Activated T-helper 1 cell treated with anti-CD3 and anti-CD28 coated beads, Interleukin-12 subunit alpha, Interleukin-12 subunit beta, Interleukin-2, Interleukin-4 antibody, amounts not matched to agents 30 ng/mL and 10 ng/mL and 1 ng/mL, durations not matched to agents 14 hours and 24 hours and 36 hours (primary cell): Measurements from ENCODE around the gene FAM193A. TPM values are rescaled to one million over a fixed set of nuclear protein-coding genes. Genes with fewer than 3 reads are reported as not detected.

Experiments used
- DNase-seq: peaks from one replicate; pipeline ENCODE4 v3.0.0; 2021; ENCODE audit warnings: low spot score
- H3K27ac Mint-ChIP-seq: one replicate; pipeline ENCODE4 v1.8.0; 2021; ENCODE audit warnings: mild to moderate bottlenecking, mixed read lengths
- H3K27me3 Mint-ChIP-seq: one replicate; pipeline ENCODE4 v1.8.0; 2022; ENCODE audit warnings: mild to moderate bottlenecking, moderate library complexity, mixed read lengths; ENCODE audit not compliant: insufficient read depth
- H3K36me3 Mint-ChIP-seq: one replicate; pipeline ENCODE4 v1.8.0; 2021; ENCODE audit warnings: low read depth, mixed read lengths
- H3K4me1 Mint-ChIP-seq: one replicate; pipeline ENCODE4 v1.8.0; 2021; ENCODE audit warnings: low read depth, mixed read lengths
- H3K4me3 Mint-ChIP-seq: one replicate; pipeline ENCODE4 v1.8.0; 2021; ENCODE audit warnings: mild to moderate bottlenecking, moderate library complexity, mixed read lengths
- H3K9me3 Mint-ChIP-seq: one replicate; pipeline ENCODE4 v1.8.0; 2021; ENCODE audit warnings: mixed read lengths
- intact Hi-C: fragments of 100-400 bp; cut with micrococcal nuclease; formaldehyde crosslinking; loops from one replicate; pipeline ENCODE4 v1.15.1; 2024
- total RNA-seq: library from RNA; stranded (reverse); gene quantifications from 2 replicates; pipeline ENCODE4 v1.2.3, GENCODE V29; 2022

The FAM193A gene
- total RNA-seq, 1 donor from 2014 or later, result 32.2 TPM

DNA sequence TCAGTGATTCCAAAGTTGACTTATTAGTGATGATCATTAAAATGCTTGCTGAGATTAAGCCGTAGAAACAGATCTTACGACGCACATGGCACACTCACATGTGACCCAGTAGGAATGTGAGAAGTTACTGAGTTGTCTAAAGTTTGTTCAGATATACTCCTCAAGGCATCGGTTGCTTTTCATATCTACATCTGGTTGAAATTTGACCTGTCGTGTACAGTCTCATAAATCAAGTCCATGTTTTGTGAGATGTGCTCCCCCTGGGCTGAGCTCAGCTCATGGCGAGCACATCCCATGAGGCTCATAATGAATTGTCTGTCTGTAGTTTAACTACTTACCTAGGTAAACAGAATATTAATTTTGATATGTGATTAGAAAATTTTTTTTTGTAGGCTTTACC lies 152.7 kb downstream of the FAM193A start:
- Mint-ChIP-seq H3K4me3 (no peak overlapping the region), H3K4me1 (peaks cover 35% of the 10 kb centered on the region)

DNA sequence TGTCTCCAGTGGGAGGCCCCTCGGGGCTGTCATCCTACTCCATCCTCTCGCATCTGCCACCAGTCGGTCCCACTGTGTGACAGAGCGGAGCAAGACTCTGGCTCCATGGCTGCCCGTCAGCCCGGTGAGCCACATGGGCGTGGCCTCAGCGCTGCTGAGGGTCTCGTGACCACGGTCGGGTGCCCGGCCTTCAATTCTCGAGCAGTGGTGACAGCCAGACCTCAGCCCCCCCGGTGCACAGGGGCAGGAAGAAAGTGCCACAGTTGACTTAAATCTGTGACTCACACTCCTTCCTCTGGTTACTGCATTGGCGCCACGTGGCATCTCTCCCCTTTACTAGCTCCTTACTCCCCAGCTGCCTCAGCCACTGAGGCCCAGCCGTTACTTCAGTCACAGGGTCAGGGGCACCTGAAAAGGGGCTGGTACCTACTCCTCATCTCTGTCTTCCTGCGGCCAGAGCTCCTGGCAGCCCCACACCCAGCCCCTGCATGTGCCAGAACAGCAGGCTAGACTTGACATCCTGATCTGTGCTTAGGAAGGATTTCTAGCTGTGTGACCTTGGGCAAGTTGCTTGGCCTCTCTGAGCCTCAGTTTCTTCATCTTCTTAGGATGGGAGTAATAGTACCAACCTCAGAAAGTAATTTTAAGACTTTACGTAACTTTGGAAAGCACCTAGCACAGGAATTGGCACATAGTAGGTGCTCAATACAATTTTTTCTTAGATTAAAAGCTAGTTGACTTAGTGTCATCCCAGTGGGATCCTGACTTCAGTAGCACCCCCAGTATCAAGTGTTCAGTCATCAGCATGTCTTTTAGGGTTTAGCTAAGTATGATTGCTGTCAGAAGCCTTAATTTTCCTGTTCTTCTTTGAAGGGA lies 153.6 kb downstream of the FAM193A start:
- H3K36me3 Mint-ChIP-seq, result peaks cover 50% of the 10 kb centered on the region
- no peaks in the 10 kb centered on the region for H3K9me3 Mint-ChIP-seq
- H3K4me1 Mint-ChIP-seq, result peaks cover 35% of the 10 kb centered on the region
- no peak overlapping the region for H3K4me3 Mint-ChIP-seq
- DNase-seq, result no peak
- H3K27me3 Mint-ChIP-seq, result no peaks in the 10 kb centered on the region
- intact Hi-C loops, result no loop called here
- H3K27ac Mint-ChIP-seq, result peak overlapping the region; percentile 62

More for the DNA sequence above, 152.7 kb downstream of the FAM193A start:
- no peaks in the 10 kb centered on the region for H3K9me3 Mint-ChIP-seq
- intact Hi-C loops, result no loop called here
- no peak for DNase-seq
- H3K36me3 Mint-ChIP-seq, result peaks cover 54% of the 10 kb centered on the region
- no peaks in the 10 kb centered on the region for H3K27me3 Mint-ChIP-seq
- H3K27ac Mint-ChIP-seq, result no peak overlapping the region

- H3K4me1 Mint-ChIP-seq, result peaks cover 26% of the 10 kb centered on the region
- no peaks in the 10 kb centered on the region for H3K9me3 Mint-ChIP-seq
- H3K27ac Mint-ChIP-seq, result peak overlapping the region; percentile 44
- intact Hi-C loops, result loop anchor here (1.0 kb wide), 1 partner anchor 14 kb away; no protein-coding TSS in a partner anchor
- peaks cover 45% of the 10 kb centered on the region for H3K36me3 Mint-ChIP-seq
- DNase-seq, result no peak
- H3K27me3 Mint-ChIP-seq, result no peaks in the 10 kb centered on the region
- no peak overlapping the region for H3K4me3 Mint-ChIP-seq
These were observed 154.9 kb downstream of the FAM193A start for GRCh38 chr4:2691313-2691712.

DNA sequence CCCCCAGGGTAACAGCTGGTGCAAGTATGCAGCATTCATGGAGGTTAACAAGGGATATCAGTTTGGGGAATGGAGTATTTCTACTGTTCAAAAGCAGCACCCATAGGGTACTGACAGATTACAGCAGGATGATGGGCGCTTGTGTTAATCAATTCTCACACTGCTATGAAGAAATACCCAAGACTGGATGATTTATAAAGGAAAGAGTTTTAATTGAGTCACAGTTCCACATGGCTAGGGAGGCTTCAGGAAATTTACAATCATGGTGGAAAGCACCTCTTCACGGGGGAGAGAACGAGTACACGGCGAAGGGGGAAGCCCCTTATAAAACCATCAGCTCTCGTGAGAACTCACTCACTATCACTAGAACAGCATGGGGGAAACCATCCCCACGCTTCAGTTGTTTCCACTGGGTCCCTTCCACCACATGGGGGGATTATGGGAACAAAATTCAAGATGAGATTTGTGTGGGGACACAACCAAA lies 155.5 kb downstream of the FAM193A start:
- Mint-ChIP-seq H3K27me3 (no peaks in the 10 kb centered on the region), H3K4me1 (peaks cover 24% of the 10 kb centered on the region)

GRCh38 chr4:2694691-2695090 lies 158.2 kb downstream of the FAM193A start:
- Mint-ChIP-seq H3K4me1 (peaks cover 28% of the 10 kb centered on the region), H3K27ac (no peak overlapping the region), H3K27me3 (no peaks in the 10 kb centered on the region), H3K9me3 (no peaks in the 10 kb centered on the region), H3K4me3 (no peak overlapping the region), H3K36me3 (peaks cover 52% of the 10 kb centered on the region)
- no peak for DNase-seq
- intact Hi-C loops, result no loop called here

More for the DNA sequence above, 155.5 kb downstream of the FAM193A start:
- intact Hi-C loops, result loop anchor here (1.0 kb wide), 1 partner anchor 13 kb away; no protein-coding TSS in a partner anchor
- H3K27ac Mint-ChIP-seq, result peak overlapping the region; percentile 44
- no peak for DNase-seq
- H3K9me3 Mint-ChIP-seq, result no peaks in the 10 kb centered on the region
- H3K4me3 Mint-ChIP-seq, result no peak overlapping the region
- H3K36me3 Mint-ChIP-seq, result peaks cover 49% of the 10 kb centered on the region

GRCh38 chr4:2695346-2696060 lies 159.1 kb downstream of the FAM193A start:
- Mint-ChIP-seq H3K4me1 (peaks cover 22% of the 10 kb centered on the region), H3K36me3 (peaks cover 50% of the 10 kb centered on the region), H3K27ac (no peak overlapping the region), H3K9me3 (no peaks in the 10 kb centered on the region), H3K4me3 (no peak overlapping the region), H3K27me3 (no peaks in the 10 kb centered on the region)
- intact Hi-C loops, result no loop called here
- no peak for DNase-seq

DNA sequence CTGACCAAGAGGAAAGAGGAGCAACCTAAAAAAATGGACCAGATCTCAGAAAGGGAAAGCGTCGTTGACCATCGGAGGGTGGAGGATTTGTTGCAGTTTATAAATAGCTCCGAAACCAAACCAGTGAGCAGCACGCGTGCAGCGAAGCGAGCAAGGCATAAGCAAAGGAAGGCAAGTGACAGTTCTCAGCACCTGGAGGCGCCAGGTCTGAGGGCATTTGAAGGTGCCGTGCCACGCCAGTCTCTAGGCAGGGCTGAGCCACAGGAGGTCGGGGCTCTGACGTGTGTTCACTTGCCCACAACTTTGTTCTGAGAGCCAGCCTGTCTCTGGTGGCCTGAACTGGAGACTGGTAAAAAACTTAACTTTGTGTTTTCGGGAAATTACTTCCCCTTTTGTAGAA lies 160.0 kb downstream of the FAM193A start:
- Mint-ChIP-seq H3K4me3 (no peak overlapping the region), H3K9me3 (no peaks in the 10 kb centered on the region), H3K27ac (peak overlapping the region; percentile 40), H3K4me1 (peaks cover 18% of the 10 kb centered on the region), H3K36me3 (peaks cover 40% of the 10 kb centered on the region), H3K27me3 (no peaks in the 10 kb centered on the region)
- intact Hi-C loops, result no loop called here
- DNase-seq, result no peak

DNA sequence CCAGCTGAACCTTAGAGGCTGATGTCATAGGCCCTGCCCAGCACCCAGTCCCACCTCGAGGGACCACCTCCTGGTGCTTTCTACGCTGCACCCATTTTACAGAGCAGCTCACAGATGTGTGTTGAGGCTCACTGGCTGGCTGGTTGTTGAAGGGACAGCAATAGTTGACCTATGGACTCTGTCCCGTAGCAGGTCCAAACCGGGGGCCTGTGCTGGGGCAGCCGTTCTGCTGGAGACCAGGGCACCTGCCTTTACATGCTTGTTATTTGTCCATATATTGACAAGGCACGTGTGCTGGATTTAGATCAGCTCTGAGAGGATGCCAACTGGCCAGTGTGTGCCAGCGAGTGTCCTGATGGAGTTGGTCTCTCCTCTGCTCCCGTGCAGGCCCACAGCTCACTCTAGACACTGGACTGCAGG lies 161.6 kb downstream of the FAM193A start:
- intact Hi-C loops, result no loop called here
- Mint-ChIP-seq H3K9me3 (no peaks in the 10 kb centered on the region), H3K36me3 (peaks cover 41% of the 10 kb centered on the region)

DNA sequence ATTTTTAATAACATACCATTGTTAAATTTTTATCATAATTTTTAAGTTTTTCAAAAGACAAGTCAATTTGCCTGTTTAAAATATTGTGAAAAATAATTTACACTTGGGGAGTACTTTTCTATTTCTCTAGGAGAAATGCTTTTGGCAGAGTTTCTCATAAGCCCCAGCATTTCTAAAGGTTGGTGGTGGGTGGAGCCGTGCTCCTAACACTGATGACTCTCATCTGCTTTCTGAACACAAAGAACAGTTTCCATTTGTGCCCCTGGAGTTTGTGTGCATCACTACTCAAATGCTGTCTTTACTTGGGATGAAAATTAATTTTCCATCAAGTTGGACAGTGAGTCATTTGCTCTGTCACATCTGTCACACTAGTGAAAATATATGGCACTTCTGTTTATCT lies 162.1 kb downstream of the FAM193A start:
- Mint-ChIP-seq H3K36me3 (peaks cover 42% of the 10 kb centered on the region), H3K4me3 (no peak overlapping the region), H3K9me3 (no peaks in the 10 kb centered on the region), H3K27me3 (no peaks in the 10 kb centered on the region), H3K4me1 (peaks cover 4% of the 10 kb centered on the region), H3K27ac (peak overlapping the region; percentile 52)
- DNase-seq, result no peak
- intact Hi-C loops, result no loop called here

More for the DNA sequence above, 161.6 kb downstream of the FAM193A start:
- H3K4me1 Mint-ChIP-seq, result peaks cover 4% of the 10 kb centered on the region
- H3K27ac Mint-ChIP-seq, result no peak overlapping the region
- no peak overlapping the region for H3K4me3 Mint-ChIP-seq
- DNase-seq, result no peak
- H3K27me3 Mint-ChIP-seq, result no peaks in the 10 kb centered on the region

DNA sequence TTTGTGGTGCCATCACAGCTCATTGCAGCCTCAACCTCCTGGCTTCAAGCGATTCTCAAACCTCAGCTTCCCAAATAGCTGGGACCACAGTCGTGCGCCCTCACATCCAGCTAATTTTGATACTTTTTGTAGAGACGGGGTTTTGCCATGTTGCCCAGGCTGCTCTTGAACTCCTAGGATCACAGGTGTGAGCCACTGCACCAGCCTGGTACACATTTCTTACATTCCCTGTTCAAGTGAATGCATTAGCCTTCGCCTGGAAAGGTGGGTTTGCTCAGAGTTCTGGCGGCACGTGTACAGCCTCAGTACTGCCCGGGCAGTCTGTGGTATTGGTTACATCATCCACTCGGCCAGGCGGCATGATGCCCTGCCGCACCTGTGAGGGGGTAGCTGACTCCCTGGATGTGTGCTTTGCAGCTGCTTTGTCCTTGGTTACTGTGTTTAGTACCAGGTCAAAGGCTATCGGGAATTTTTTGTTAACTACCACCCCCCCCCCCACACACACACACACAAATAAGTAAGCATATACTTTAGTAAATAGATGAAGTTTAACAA lies 162.6 kb downstream of the FAM193A start:
- H3K4me1 Mint-ChIP-seq, result peaks cover 4% of the 10 kb centered on the region
- peak overlapping the region; percentile 52 for H3K27ac Mint-ChIP-seq
- peaks cover 38% of the 10 kb centered on the region for H3K36me3 Mint-ChIP-seq
- intact Hi-C loops, result no loop called here
- no peak overlapping the region for H3K4me3 Mint-ChIP-seq
- no peak for DNase-seq
- H3K27me3 Mint-ChIP-seq, result no peaks in the 10 kb centered on the region
- no peaks in the 10 kb centered on the region for H3K9me3 Mint-ChIP-seq

- Mint-ChIP-seq H3K27me3 (no peaks in the 10 kb centered on the region), H3K36me3 (peaks cover 36% of the 10 kb centered on the region), H3K4me1 (peaks cover 4% of the 10 kb centered on the region), H3K4me3 (no peak overlapping the region), H3K27ac (no peak overlapping the region), H3K9me3 (no peaks in the 10 kb centered on the region)
- intact Hi-C loops, result no loop called here
- DNase-seq, result no peak
These were observed 163.1 kb downstream of the FAM193A start for GRCh38 chr4:2699534-2699933.

DNA sequence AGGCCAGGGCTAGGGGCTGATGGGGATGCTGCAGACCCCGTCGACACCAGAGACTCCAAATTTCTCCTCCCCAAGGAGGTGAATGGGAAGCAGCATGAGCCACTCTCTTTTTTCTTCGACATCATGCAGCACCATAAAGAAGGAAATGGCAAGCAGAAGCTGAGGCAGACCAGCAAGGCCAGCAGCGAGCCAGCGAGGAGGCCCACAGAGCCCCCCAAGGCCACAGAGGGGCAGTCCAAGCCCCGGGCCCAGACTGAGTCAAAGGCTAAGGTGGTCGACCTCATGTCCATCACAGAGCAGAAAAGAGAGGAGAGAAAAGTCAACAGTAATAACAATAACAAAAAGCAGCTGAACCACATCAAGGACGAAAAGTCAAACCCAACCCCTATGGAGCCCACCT lies 163.6 kb downstream of the FAM193A start:
- Mint-ChIP-seq H3K4me1 (peaks cover 4% of the 10 kb centered on the region), H3K27ac (no peak overlapping the region), H3K36me3 (peaks cover 37% of the 10 kb centered on the region), H3K9me3 (no peaks in the 10 kb centered on the region), H3K4me3 (no peak overlapping the region), H3K27me3 (no peaks in the 10 kb centered on the region)
- intact Hi-C loops, result no loop called here
- DNase-seq, result no peak

DNA sequence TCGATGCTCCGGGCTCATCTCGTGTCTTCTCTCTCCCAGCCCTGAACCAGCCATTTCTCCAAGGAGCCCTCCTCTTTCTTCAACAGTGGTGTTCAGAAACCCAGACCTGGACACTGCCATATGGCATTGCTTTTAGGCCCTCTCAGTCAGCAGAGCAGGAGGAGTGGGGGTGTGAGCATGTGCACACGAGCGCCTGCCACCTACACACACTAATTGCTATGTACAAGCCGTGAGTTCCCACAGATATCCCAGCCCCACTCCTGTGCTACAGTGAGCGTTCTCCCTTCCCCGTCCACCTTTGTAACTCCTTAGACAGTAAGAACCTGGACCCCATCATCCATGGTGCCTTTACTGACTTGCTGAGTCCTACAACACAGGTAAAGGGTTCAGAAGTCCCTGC lies 165.9 kb downstream of the FAM193A start:
- Mint-ChIP-seq H3K27ac (no peak overlapping the region), H3K4me3 (no peak overlapping the region), H3K27me3 (no peaks in the 10 kb centered on the region), H3K4me1 (peaks cover 4% of the 10 kb centered on the region), H3K36me3 (peaks cover 33% of the 10 kb centered on the region), H3K9me3 (no peaks in the 10 kb centered on the region)
- intact Hi-C loops, result no loop called here
- no peak for DNase-seq
